ENCODE results near the gene MAS1.
"Not testable (repeated sequence)": the region's sequence is repeated elsewhere in the genome, so short reads cannot be mapped to it uniquely, and the experiment has no call there.

MAS1 gene

DNA sequence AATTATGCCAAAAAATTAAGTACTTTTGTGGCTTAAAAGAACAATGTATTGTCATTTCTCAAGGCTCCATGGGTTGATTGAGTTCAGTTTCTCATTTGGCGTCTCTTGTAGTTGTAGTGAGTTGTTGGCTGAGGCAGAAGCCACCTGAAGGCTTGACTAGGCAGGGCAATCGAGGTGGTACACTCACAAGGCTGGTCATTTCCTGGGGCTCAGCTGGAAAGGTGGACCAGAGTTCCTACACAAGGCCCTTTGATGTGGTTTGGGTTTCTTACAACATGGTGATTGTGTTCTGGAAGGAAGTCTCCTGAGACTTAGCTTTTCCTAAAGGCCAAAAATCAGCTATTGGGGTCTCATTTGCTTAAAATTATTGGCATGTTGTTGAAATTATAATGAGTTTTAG lies 22.6 kb downstream of the MAS1 start:
- no peak for TF ChIP-seq JUND (IDR thresholded peaks at IDR 0.05; ENCODE audit: low read depth)
- in situ Hi-C loops (cut with HindIII; ENCODE audit: low pct_unique_long_range_greater_than_20kb, low sequenced_read_pairs) = no loop called here
- DNase-seq (ENCODE audit: low read depth in 1 of 2, low spot score in 1 of 2) = no peak

DNA sequence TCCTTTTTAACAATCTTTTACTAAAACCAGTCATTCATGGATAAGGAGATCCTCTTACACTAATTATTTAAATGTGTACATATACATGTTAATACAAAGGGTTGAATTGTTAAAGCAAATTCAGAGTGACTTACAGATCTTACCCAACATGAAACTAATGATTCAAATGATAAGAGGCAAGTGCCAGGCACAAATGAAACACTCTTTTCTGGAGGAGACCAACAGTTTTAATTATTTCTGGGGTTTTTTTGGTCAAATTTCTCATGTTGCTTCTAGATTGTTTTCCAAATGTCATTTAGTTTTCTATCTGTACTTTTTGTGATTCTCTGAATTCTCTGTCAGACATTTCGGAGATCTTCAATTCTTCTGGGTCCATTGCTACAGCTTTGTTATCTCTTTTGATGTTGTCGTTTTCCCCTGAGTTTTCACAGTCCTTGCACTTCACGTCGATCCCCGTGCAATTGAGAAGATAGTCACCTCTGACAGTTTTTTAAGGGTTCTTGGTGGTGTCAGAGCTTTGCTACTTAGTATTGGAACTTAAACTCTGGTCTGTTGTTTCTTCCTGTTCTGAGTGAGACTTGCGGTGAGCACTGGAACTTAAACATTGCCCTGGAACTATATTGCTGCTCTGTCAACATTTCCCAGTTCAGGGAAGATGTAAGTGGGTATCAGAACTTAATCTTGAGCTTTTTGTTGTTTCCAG lies 23.2 kb downstream of the MAS1 start:
- in situ Hi-C loops (cut with HindIII; ENCODE audit: low pct_unique_long_range_greater_than_20kb, low sequenced_read_pairs) = no loop called here
- no peak for DNase-seq (ENCODE audit: low read depth in 1 of 2, low spot score in 1 of 2)
- TF ChIP-seq JUND (IDR thresholded peaks at IDR 0.05; ENCODE audit: low read depth) = no peak

DNA sequence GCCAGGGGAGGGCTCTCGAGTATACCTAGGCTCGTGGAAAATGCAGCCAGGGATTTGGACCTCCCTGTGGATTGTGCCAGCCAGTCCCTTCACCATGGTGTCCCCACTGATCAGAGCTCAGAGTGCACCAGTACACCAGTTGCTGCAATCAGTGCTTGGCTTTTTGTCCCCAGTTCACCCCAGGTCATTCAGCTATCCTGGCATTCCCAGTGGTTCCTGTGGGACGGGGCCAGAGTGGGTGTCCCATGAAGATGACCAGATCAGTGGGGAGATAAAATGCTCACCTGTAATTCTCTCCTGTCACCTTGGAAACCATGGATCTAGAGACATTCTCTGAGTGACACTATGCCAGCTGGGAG lies 23.8 kb downstream of the MAS1 start:
- in situ Hi-C loops (cut with HindIII; ENCODE audit: low pct_unique_long_range_greater_than_20kb, low sequenced_read_pairs) = no loop called here
- no peak for DNase-seq (ENCODE audit: low read depth in 1 of 2, low spot score in 1 of 2)
- no peak for TF ChIP-seq JUND (IDR thresholded peaks at IDR 0.05; ENCODE audit: low read depth)

DNA sequence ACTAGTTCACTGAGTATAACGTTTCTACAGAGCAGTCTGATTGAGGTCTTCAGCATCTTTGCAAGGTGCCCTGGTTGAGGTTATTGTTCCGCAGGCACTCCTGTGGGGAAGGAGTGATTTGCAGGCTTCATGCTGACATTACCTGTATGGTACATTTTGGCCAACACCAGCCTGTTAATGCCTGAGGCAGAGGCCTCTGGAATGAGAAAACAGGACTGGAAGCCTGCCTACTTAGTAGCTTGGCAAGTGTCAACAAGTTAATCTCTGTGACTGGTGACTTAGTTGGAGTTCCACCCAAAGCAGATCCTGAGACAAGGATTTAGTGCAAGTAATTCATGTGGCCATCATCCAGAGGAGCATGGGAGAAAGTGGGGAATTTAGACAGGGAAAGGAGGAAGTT lies 24.6 kb downstream of the MAS1 start:
- peak in 1 of 2 experiments; percentile 64 for DNase-seq (ENCODE audit: low read depth in 1 of 2, low spot score in 1 of 2)
- in situ Hi-C loops (cut with HindIII; ENCODE audit: low pct_unique_long_range_greater_than_20kb, low sequenced_read_pairs) = no loop called here
- no peak for TF ChIP-seq JUND (IDR thresholded peaks at IDR 0.05; ENCODE audit: low read depth)

DNA sequence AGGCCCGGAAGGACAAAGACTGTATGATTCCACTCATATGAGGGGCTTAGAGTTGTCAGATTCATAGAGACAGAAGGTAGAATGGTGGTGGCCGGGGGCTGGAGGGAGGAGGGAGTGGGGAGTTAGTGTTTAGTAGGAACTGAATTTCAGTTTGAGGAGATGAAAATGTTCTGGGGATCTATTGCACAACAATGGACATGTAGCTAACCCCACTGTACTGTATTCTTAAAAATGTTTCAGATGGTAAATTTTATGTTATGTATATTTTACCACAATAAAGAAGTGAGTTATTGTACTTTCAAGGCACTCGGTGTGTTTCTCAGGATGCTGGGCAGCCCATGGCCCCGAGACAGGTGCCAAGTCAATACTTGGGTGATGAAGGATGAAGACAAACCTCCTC lies 25.4 kb downstream of the MAS1 start:
- no peak for TF ChIP-seq JUND (IDR thresholded peaks at IDR 0.05; ENCODE audit: low read depth)
- in situ Hi-C loops (cut with HindIII; ENCODE audit: low pct_unique_long_range_greater_than_20kb, low sequenced_read_pairs) = no loop called here
- DNase-seq (ENCODE audit: low read depth in 1 of 2, low spot score in 1 of 2) = no peak

DNA sequence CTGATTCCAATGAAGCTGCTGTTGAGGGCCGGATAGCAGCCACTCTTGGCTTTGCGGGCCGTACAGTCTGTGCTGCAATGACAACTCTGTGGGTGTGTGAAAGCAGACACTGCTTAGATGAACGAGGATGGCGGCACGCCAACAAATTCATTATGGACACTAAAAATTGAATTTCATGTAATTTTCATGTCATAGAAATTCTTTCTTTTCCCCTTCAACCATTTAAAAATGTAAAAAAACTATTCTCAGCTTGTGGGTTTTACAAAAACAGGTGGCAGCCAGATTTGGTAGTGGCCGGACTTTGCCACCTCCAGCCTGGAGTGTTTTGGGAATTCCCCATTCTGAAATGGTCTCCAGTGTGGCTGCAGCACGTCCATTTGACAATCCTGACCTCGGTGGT lies 26.0 kb downstream of the MAS1 start:
- TF ChIP-seq JUND (IDR thresholded peaks at IDR 0.05; ENCODE audit: low read depth) = no peak
- in situ Hi-C loops (cut with HindIII; ENCODE audit: low pct_unique_long_range_greater_than_20kb, low sequenced_read_pairs) = no loop called here
- no peak for DNase-seq (ENCODE audit: low read depth in 1 of 2, low spot score in 1 of 2)

DNA sequence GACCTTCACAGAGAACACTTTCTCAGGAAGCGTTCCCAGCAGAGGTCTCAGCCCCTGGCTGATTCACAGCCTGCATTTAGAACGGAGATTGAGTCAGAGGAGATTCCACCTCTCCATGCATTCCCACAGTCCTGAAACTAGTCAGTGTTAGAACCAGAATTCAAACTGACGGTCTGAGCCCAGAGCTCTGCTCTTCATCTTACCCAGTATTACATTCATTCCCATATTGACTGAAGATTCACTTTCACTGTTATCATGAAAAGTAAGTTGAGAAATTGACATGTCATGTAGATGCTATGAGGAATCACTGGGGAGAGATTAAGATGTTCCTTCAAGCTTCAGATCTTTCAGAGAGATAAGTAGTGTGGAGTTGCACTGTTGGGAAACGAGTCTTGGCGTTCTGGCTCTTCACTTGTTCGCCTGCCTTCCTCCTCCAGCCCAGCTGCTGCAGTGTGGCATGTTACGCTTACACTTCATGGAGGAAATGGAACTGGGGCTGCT lies 28.3 kb downstream of the MAS1 start:
- in situ Hi-C loops (cut with HindIII; ENCODE audit: low pct_unique_long_range_greater_than_20kb, low sequenced_read_pairs) = no loop called here
- no peak for TF ChIP-seq JUND (IDR thresholded peaks at IDR 0.05; ENCODE audit: low read depth)
- no peak for DNase-seq (ENCODE audit: low read depth in 1 of 2, low spot score in 1 of 2)

DNA sequence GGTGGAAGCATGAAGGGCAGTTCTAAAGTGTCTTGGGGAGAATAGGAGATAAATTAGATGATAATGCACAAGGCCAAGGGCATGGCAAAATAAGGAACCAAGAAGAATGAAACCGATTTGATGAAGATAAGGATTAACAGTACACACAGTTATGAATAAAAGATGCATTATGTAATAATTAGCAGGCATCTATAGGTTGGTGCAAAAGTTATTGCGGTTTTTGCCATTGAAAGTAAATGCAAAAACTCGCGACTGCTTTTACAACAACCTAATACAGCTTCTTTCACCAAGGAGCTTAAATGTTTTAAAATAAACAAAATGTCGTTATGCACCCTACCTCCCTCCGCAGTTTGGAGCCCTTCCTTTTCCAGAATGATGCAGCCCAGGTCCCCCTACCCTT lies 29.0 kb downstream of the MAS1 start:
- DNase-seq (ENCODE audit: low read depth in 1 of 2, low spot score in 1 of 2) = no peak
- no peak for TF ChIP-seq JUND (IDR thresholded peaks at IDR 0.05; ENCODE audit: low read depth)
- in situ Hi-C loops (cut with HindIII; ENCODE audit: low pct_unique_long_range_greater_than_20kb, low sequenced_read_pairs) = no loop called here

DNA sequence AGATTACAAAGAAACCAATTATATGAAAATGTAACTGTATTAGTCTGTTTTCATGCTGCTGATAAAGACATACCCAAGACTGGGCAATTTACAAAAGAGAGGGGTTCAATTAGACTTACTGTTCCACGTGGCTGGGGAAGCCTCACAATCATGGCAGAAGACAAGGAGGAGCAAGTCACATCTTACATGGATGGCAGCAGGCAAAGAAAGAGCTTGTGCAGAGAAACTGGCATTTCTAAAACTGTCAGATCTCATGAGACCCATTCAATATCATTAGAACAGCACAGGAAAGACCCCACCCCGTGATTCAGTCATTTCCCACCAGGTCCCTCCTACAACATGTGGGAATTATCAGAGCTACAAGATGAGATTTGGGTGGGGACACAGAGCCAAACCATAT lies 33.4 kb downstream of the MAS1 start:
- DNase-seq (ENCODE audit: low read depth in 1 of 2, low spot score in 1 of 2); in situ Hi-C loops (cut with HindIII; ENCODE audit: low pct_unique_long_range_greater_than_20kb, low sequenced_read_pairs): not testable (repeated sequence)

DNA sequence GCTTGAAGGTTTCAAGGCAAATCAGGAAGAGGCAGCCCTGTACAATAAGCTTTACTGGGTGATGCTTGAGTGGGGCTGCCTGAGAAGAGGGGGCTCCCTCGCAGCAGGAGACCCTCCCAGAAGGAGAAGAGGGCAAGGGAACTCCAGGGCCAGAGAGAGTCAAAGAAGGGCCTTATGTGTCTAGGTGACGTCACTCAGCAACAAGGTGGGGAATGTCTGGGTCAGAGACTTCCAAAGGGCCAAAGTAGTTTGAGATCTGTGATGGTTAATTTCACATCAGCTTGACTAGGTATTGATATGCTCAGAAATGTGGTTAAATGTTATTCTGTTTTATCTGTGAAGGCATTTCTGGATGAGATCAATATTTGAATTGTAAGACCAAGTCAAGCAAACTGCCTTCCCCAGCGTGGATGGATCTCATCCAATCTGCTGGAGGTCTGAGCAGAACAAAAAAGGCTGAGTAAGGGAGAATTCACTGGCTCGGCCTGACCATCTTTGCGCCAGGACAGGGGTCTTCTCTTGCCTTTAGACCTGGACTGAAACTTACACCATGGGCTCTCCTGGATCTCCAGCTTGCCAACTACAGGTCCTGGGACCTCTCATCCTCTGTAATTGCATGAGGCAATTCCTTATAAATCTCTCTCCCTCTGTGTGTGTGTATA lies 35.9 kb downstream of the MAS1 start:
- no peak for DNase-seq (ENCODE audit: low read depth in 1 of 2, low spot score in 1 of 2)
- no peak for TF ChIP-seq JUND (IDR thresholded peaks at IDR 0.05; ENCODE audit: low read depth)
- in situ Hi-C loops (cut with HindIII; ENCODE audit: low pct_unique_long_range_greater_than_20kb, low sequenced_read_pairs) = no loop called here

DNA sequence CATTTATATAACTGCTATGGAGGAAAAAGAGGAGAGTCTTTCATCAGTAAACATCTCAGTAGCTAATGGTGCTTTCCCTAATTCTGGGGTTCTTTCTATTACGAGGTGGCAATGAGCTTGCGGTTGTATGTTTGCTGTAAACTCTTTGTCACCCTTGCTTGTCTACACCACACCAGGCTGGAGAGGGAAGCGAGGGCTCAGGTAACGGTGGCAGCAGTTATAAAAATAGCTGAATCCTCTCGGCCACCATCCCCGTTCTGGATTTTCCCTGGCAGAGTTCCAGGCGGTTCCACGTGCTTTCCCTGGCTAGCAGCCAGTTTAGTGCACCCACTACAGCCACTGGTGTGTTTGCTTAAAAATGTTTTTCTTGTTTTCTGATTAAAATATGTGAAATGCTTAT lies 39.0 kb downstream of the MAS1 start:
- no peak for DNase-seq (ENCODE audit: low read depth in 1 of 2, low spot score in 1 of 2)
- in situ Hi-C loops (cut with HindIII; ENCODE audit: low pct_unique_long_range_greater_than_20kb, low sequenced_read_pairs) = no loop called here

DNA sequence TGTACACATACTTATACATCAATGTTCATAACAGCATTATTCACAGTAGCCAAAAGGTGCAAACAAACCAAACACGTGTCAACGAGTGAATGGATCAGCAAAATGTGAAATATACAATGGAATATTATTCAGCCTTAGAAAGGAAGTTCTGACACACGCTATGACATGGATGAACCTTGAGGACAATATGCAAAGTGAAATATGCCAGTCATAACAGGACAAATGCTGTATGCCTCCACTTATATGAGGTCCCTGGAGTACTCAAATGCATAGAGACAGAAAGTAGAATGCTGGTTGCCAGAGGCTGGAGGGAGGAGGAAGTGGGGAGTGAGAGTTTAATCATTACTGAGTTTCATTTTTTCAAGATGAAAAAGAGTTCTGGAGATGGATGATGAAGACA lies 40.3 kb downstream of the MAS1 start:
- TF ChIP-seq JUND (IDR thresholded peaks at IDR 0.05; ENCODE audit: low read depth) = no peak
- in situ Hi-C loops (cut with HindIII; ENCODE audit: low pct_unique_long_range_greater_than_20kb, low sequenced_read_pairs) = no loop called here
- DNase-seq (ENCODE audit: low read depth in 1 of 2, low spot score in 1 of 2) = no peak

More for the DNA sequence above, 39.0 kb downstream of the MAS1 start:
- no peak for TF ChIP-seq JUND (IDR thresholded peaks at IDR 0.05; ENCODE audit: low read depth)

DNA sequence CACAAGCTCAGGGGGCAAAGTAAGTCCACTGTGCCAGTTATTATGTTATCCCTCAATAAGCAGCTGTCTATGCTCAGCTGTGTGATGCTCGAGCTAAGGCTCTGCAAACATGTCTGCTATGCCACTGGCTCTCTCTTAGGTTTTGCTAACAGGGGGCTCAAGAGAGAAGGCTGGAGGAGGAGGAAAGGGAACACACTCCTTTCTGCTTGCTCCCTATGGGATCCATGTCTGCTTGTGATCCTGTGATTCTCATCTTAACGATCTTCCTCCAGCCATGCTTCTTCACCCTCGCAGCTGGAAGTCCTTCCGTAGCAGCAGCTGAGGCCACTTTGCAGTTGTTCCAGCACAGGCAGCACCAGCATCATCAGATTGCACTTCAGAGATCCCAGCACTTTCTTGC lies 41.1 kb downstream of the MAS1 start:
- TF ChIP-seq JUND (IDR thresholded peaks at IDR 0.05; ENCODE audit: low read depth) = no peak
- DNase-seq (ENCODE audit: low read depth in 1 of 2, low spot score in 1 of 2) = no peak
- in situ Hi-C loops (cut with HindIII; ENCODE audit: low pct_unique_long_range_greater_than_20kb, low sequenced_read_pairs) = no loop called here

DNA sequence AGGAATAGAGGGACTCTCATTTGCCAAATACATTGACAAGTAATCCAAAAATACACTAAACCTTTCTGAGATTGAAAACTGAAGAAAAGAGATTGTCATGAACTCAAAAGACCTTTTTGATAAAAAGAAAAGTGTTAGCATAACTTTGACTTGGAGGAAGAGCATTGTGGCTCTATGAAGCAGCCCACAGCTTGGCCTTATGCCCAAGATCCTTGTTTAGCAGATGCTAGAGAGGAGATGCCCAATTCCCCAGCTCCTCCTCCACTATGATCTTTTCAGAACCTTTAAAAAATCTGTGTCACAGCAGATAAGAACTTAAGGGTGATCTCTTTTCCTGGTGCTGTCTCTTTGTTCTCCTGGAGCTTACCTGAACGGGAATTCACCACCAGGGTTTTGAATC lies 42.3 kb downstream of the MAS1 start:
- no peak for TF ChIP-seq JUND (IDR thresholded peaks at IDR 0.05; ENCODE audit: low read depth)
- in situ Hi-C loops (cut with HindIII; ENCODE audit: low pct_unique_long_range_greater_than_20kb, low sequenced_read_pairs) = no loop called here
- DNase-seq (ENCODE audit: low read depth in 1 of 2, low spot score in 1 of 2) = no peak
